RWPE2 (cell line): ENCODE data around the gene BACE1.
A peak's percentile ranks its signal among the peaks of the same experiment; 100 is the strongest.

Experiments used
- ATAC-seq: fragments of 200-7000 bp; cut with Tn5 transposase; 3 replicates; pipeline ENCODE4 v1.9.1; 2021; ENCODE audit warnings: low read depth
- DNase-seq: peaks from one replicate; pipeline ENCODE4 v3.0.0-alpha.2; 2020; ENCODE audit warnings: low spot score
- H3K27ac ChIP-seq: fragments of 450-650 bp; 2 replicates; pipeline ENCODE4 v1.5.1; 2017; ENCODE audit warnings: mild to moderate bottlenecking; ENCODE audit not compliant: poor library complexity, severe bottlenecking
- H3K27me3 ChIP-seq: fragments of 250-450 bp; sonication (Bioruptor Pico); 2 replicates; pipeline ENCODE4 v1.5.1; 2021; ENCODE audit warnings: mild to moderate bottlenecking, moderate library complexity; ENCODE audit not compliant: insufficient read depth, poor library complexity, severe bottlenecking
- H3K36me3 ChIP-seq: fragments of 250-450 bp; sonication (Bioruptor Pico); 2 replicates; pipeline ENCODE4 v1.5.1; 2020; ENCODE audit warnings: low read depth, mild to moderate bottlenecking, moderate library complexity
- H3K4me1 ChIP-seq: fragments of 250-450 bp; sonication (Bioruptor Pico); 2 replicates; pipeline ENCODE4 v1.5.1; 2021; ENCODE audit warnings: mild to moderate bottlenecking, moderate library complexity; ENCODE audit not compliant: insufficient read depth, poor library complexity, severe bottlenecking
- H3K4me3 ChIP-seq: fragments of 250-450 bp; sonication (Bioruptor Pico); 2 replicates; pipeline ENCODE4 v1.5.1; 2021; ENCODE audit warnings: mild to moderate bottlenecking, moderate library complexity; ENCODE audit not compliant: severe bottlenecking
- H3K9me3 ChIP-seq: fragments of 250-450 bp; sonication (Bioruptor Pico); 2 replicates; pipeline ENCODE4 v1.5.1; 2021; ENCODE audit warnings: mild to moderate bottlenecking, moderate library complexity; ENCODE audit not compliant: severe bottlenecking
- TF ChIP-seq, protein P1 (sequence below): fragments of 450-650 bp; IDR thresholded peaks from one replicate; pipeline ENCODE4 v1.5.1; 2017; ENCODE audit warnings: mild to moderate bottlenecking, moderate library complexity; ENCODE audit not compliant: poor library complexity, severe bottlenecking

BACE1 gene

DNA sequence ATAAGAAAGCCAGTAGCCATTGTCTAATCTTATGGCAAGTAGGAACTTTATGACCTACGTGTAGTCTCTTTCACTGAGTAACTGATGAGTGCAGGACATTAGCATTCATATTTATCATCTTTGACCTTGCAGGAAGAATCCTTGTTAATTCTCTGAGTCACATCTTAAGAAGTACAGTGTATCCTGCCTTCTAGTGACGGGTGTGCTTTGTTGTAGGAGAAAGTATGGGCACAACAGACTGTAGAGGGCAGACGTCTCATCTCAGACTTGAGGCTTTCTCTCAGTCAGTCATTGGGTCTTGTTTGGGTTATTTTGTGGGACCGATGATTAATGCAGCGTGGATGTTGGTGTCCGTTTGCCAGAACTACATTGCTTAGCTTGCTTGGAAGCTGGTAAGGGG, 76.8 kb downstream of the BACE1 start:
- no peaks in the 10 kb centered on the region for H3K27me3 ChIP-seq
- H3K36me3 ChIP-seq, result peaks cover 72% of the 10 kb centered on the region
- ATAC-seq (peak; percentile 96), DNase-seq (no peak)
- TF ChIP-seq, protein P1, sequence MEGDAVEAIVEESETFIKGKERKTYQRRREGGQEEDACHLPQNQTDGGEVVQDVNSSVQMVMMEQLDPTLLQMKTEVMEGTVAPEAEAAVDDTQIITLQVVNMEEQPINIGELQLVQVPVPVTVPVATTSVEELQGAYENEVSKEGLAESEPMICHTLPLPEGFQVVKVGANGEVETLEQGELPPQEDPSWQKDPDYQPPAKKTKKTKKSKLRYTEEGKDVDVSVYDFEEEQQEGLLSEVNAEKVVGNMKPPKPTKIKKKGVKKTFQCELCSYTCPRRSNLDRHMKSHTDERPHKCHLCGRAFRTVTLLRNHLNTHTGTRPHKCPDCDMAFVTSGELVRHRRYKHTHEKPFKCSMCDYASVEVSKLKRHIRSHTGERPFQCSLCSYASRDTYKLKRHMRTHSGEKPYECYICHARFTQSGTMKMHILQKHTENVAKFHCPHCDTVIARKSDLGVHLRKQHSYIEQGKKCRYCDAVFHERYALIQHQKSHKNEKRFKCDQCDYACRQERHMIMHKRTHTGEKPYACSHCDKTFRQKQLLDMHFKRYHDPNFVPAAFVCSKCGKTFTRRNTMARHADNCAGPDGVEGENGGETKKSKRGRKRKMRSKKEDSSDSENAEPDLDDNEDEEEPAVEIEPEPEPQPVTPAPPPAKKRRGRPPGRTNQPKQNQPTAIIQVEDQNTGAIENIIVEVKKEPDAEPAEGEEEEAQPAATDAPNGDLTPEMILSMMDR, result peak; percentile 57
- no peak overlapping the region for H3K4me3 ChIP-seq
- no peaks in the 10 kb centered on the region for H3K9me3 ChIP-seq
- peaks cover 3% of the 10 kb centered on the region for H3K4me1 ChIP-seq
- H3K27ac ChIP-seq, result peak overlapping the region; percentile 44

GRCh38 chr11:117238221-117238620, 77.8 kb downstream of the BACE1 start:
- peaks cover 62% of the 10 kb centered on the region for H3K36me3 ChIP-seq
- TF ChIP-seq, protein P1, result no peak

More at GRCh38 chr11:117238221-117238620, 77.8 kb downstream of the BACE1 start:
- ATAC-seq (no peak), DNase-seq (no peak)
- Histone ChIP-seq H3K4me1 (peaks cover 3% of the 10 kb centered on the region), H3K9me3 (no peaks in the 10 kb centered on the region), H3K4me3 (no peak overlapping the region), H3K27ac (no peak overlapping the region), H3K27me3 (no peaks in the 10 kb centered on the region)
